ENCODE measurements around the gene STAT5A.

The STAT5A gene

GRCh38 chr17:42279776-42280630, 8.3 kb upstream of the STAT5A start:
- Histone ChIP-seq H3K4me2 (ENCODE audit: insufficient read depth, low read length) (no peak overlapping the region), H2AFZ (ENCODE audit: low read depth, low read length) (no peak overlapping the region; the same call in 1 of the 2 replicates), H3K36me3 (ENCODE audit: insufficient read depth, low read length) (no peaks in the 10 kb centered on the region; the same call in 1 of the 2 replicates), H3K4me1 (ENCODE audit: insufficient read depth, low read length) (peaks cover 17% of the 10 kb centered on the region), H3K9ac (ENCODE audit: low read depth, low read length) (no peak overlapping the region), H3K9me3 (ENCODE audit: insufficient read depth, low read length, severe bottlenecking) (no peaks in the 10 kb centered on the region), H3K4me3 (ENCODE audit: low read depth in 1 of 2, low read length in 2 of 2) (no peak overlapping the region), H3K27ac (ENCODE audit: low read length) (no peak overlapping the region), H4K20me1 (ENCODE audit: insufficient read depth, low read length) (no peaks in the 10 kb centered on the region), H3K79me2 (ENCODE audit: insufficient read depth, low read length) (peaks cover 9% of the 10 kb centered on the region), H3K27me3 (ENCODE audit: insufficient read depth, low read length, poor library complexity) (peaks cover 2% of the 10 kb centered on the region)
- ATAC-seq (ENCODE audit: insufficient read depth, low read depth) (no peak), DNase-seq (no peak)
- TF ChIP-seq, protein P1, sequence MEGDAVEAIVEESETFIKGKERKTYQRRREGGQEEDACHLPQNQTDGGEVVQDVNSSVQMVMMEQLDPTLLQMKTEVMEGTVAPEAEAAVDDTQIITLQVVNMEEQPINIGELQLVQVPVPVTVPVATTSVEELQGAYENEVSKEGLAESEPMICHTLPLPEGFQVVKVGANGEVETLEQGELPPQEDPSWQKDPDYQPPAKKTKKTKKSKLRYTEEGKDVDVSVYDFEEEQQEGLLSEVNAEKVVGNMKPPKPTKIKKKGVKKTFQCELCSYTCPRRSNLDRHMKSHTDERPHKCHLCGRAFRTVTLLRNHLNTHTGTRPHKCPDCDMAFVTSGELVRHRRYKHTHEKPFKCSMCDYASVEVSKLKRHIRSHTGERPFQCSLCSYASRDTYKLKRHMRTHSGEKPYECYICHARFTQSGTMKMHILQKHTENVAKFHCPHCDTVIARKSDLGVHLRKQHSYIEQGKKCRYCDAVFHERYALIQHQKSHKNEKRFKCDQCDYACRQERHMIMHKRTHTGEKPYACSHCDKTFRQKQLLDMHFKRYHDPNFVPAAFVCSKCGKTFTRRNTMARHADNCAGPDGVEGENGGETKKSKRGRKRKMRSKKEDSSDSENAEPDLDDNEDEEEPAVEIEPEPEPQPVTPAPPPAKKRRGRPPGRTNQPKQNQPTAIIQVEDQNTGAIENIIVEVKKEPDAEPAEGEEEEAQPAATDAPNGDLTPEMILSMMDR (IDR thresholded peaks at IDR 0.05; ENCODE audit: borderline replicate concordance, extremely low read depth, low read length, poor library complexity, severe bottlenecking), result no peak
- TF ChIP-seq EZH2 (IDR thresholded peaks at IDR 0.05; ENCODE audit: borderline replicate concordance, low read depth, low read length, severe bottlenecking), result no peak

- H3K27me3 ChIP-seq (ENCODE audit: insufficient read depth, low read length, poor library complexity), result peaks cover 4% of the 10 kb centered on the region
- no peaks in the 10 kb centered on the region for H3K36me3 ChIP-seq (ENCODE audit: insufficient read depth, low read length)
- no peaks in the 10 kb centered on the region for H3K9me3 ChIP-seq (ENCODE audit: insufficient read depth, low read length, severe bottlenecking)
- no peaks in the 10 kb centered on the region for H3K79me2 ChIP-seq (ENCODE audit: insufficient read depth, low read length)
- DNase-seq, result no peak
- ATAC-seq (ENCODE audit: insufficient read depth, low read depth), result no peak
- H3K9ac ChIP-seq (ENCODE audit: low read depth, low read length), result no peak overlapping the region
- H3K27ac ChIP-seq (ENCODE audit: low read length), result no peak overlapping the region
- no peak overlapping the region for H3K4me3 ChIP-seq (ENCODE audit: low read depth in 1 of 2, low read length in 2 of 2)
- TF ChIP-seq, protein P1 (IDR thresholded peaks at IDR 0.05; ENCODE audit: borderline replicate concordance, extremely low read depth, low read length, poor library complexity, severe bottlenecking), result no peak
- TF ChIP-seq EZH2 (IDR thresholded peaks at IDR 0.05; ENCODE audit: borderline replicate concordance, low read depth, low read length, severe bottlenecking), result no peak
- H4K20me1 ChIP-seq (ENCODE audit: insufficient read depth, low read length), result no peaks in the 10 kb centered on the region
- H3K4me1 ChIP-seq (ENCODE audit: insufficient read depth, low read length), result peaks cover 8% of the 10 kb centered on the region
- H2AFZ ChIP-seq (ENCODE audit: low read depth, low read length), result no peak overlapping the region
- no peak overlapping the region for H3K4me2 ChIP-seq (ENCODE audit: insufficient read depth, low read length)
These were observed 6.7 kb upstream of the STAT5A start for GRCh38 chr17:42281571-42282096.

DNA sequence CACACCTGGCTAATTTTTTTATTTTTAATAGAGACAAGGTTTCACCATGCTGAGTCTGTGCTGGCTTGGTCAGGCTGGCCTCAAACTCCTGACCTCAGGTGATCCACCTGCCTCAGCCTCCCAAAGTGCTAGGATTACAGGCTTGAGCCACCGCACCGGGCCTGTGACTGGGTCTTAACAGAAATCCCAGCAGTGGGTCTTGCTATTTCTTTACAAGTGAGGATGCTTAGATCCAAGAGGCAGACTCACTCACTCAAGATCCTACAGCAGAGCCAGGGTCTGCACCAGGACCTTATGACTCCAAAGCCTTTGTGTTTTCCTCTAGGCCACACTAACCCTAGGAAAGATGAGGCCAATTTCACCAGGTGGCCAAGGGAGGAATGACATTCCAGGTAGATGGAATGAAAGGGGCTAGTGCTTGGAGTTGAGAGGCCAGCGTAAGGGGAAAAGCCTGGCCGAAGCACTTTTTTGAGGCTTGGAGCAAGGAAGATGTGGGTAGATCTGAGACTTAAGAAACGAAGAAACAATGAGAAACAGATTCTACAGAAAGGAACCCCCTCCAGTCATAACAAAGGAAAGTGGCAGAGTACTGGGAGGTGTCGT, 5.7 kb upstream of the STAT5A start:
- no peak overlapping the region for H2AFZ ChIP-seq (ENCODE audit: low read depth, low read length)
- ATAC-seq (ENCODE audit: insufficient read depth, low read depth), result no peak
- H4K20me1 ChIP-seq (ENCODE audit: insufficient read depth, low read length), result no peaks in the 10 kb centered on the region
- H3K27me3 ChIP-seq (ENCODE audit: insufficient read depth, low read length, poor library complexity), result peaks cover 14% of the 10 kb centered on the region
- H3K4me2 ChIP-seq (ENCODE audit: insufficient read depth, low read length), result no peak overlapping the region
- no peak for TF ChIP-seq EZH2 (IDR thresholded peaks at IDR 0.05; ENCODE audit: borderline replicate concordance, low read depth, low read length, severe bottlenecking)
- TF ChIP-seq, protein P1 (IDR thresholded peaks at IDR 0.05; ENCODE audit: borderline replicate concordance, extremely low read depth, low read length, poor library complexity, severe bottlenecking), result no peak
- no peak overlapping the region for H3K4me3 ChIP-seq (ENCODE audit: low read depth in 1 of 2, low read length in 2 of 2)
- no peaks in the 10 kb centered on the region for H3K79me2 ChIP-seq (ENCODE audit: insufficient read depth, low read length)
- DNase-seq, result no peak
- H3K27ac ChIP-seq (ENCODE audit: low read length), result no peak overlapping the region
- no peaks in the 10 kb centered on the region for H3K9me3 ChIP-seq (ENCODE audit: insufficient read depth, low read length, severe bottlenecking)
- H3K4me1 ChIP-seq (ENCODE audit: insufficient read depth, low read length), result peaks cover 6% of the 10 kb centered on the region
- H3K36me3 ChIP-seq (ENCODE audit: insufficient read depth, low read length), result no peaks in the 10 kb centered on the region
- H3K9ac ChIP-seq (ENCODE audit: low read depth, low read length), result no peak overlapping the region

All from DND-41 (cell line).